Embryonic facial prominence (tissue), 1 donor: ENCODE measurements around the gene PTPRR.

ENCODE experiments used
- DNase-seq: peaks from one replicate; pipeline ENCODE4 v3.0.0-alpha.2; 2016; ENCODE audit errors: extremely low spot score

The PTPRR gene

GRCh38 chr12:70645494-70646317, 274.8 kb downstream of the PTPRR start:
- no peak for DNase-seq

GRCh38 chr12:70644861-70645260, 275.7 kb downstream of the PTPRR start:
- no peak for DNase-seq

- no peak for DNase-seq
Measured at GRCh38 chr12:70643939-70644338, 276.6 kb downstream of the PTPRR start.

- DNase-seq: no peak
Measured at GRCh38 chr12:70641691-70642090, 278.8 kb downstream of the PTPRR start.

GRCh38 chr12:70640901-70641300, 279.6 kb downstream of the PTPRR start:
- DNase-seq: no peak

GRCh38 chr12:70639535-70639934, 281.0 kb downstream of the PTPRR start:
- DNase-seq: no peak

- DNase-seq: no peak
Measured at GRCh38 chr12:70638639-70639360, 281.7 kb downstream of the PTPRR start.

GRCh38 chr12:70637303-70638085, 283.0 kb downstream of the PTPRR start, which contains the start of gene PTPRB:
TSS of gene PTPRB (minus strand) at chr12:70637429. CDS start at chr12:70637395, 34 bp downstream.
- DNase-seq: no peak

GRCh38 chr12:70635755-70636154, 284.8 kb downstream of the PTPRR start:
- DNase-seq: no peak

GRCh38 chr12:70628701-70629480, 291.6 kb downstream of the PTPRR start:
- no peak for DNase-seq

GRCh38 chr12:70627677-70628076, 292.9 kb downstream of the PTPRR start:
- DNase-seq: no peak

- DNase-seq: no peak
Measured at GRCh38 chr12:70626180-70626579, 294.4 kb downstream of the PTPRR start.

- no peak for DNase-seq
Measured at GRCh38 chr12:70619471-70620152, 300.9 kb downstream of the PTPRR start.

- no peak for DNase-seq
Measured at GRCh38 chr12:70618371-70618770, 302.2 kb downstream of the PTPRR start.

GRCh38 chr12:70617450-70617849, 303.1 kb downstream of the PTPRR start:
- DNase-seq: no peak

- no peak for DNase-seq
Measured at GRCh38 chr12:70615174-70615866, 305.2 kb downstream of the PTPRR start.

- DNase-seq: no peak
Measured at GRCh38 chr12:70609739-70610491, 310.6 kb downstream of the PTPRR start.

- DNase-seq: no peak
Measured at GRCh38 chr12:70609203-70609602, 311.3 kb downstream of the PTPRR start.

- no peak for DNase-seq
Measured at GRCh38 chr12:70608184-70608583, 312.4 kb downstream of the PTPRR start.
